ENCODE results near the gene PDCD1LG2.

- TF ChIP-seq CTCF (IDR thresholded peaks at IDR 0.05) = no peak
- no peak for TF ChIP-seq EP300 (IDR thresholded peaks at IDR 0.05)
- no peak for TF ChIP-seq POLR2AphosphoS5 (IDR thresholded peaks at IDR 0.05)
Measured at GRCh38 chr9:5524090-5524489, 13.8 kb downstream of the PDCD1LG2 start.

Data from upper lobe of left lung (tissue), 4 donors.